ENCODE data around the gene FNIP2. TPM values are rescaled to one million over a fixed set of nuclear protein-coding genes. Genes with fewer than 3 reads are reported as not detected.

The FNIP2 gene
- total RNA-seq, 1 donor from 2014 or later, result 30.5 TPM

- DNase-seq (ENCODE audit: low read depth, low spot score), result no peak
- Mint-ChIP-seq H3K36me3 (ENCODE audit: low read depth) (peaks cover under 1% of the 10 kb centered on the region), H3K9me3 (no peaks in the 10 kb centered on the region), H3K4me1 (peaks cover 20% of the 10 kb centered on the region), H3K27me3 (ENCODE audit: low read depth) (peaks cover 29% of the 10 kb centered on the region), H3K27ac (ENCODE audit: unreplicated experiment) (no peak overlapping the region), H3K4me3 (peak overlapping the region; percentile 36)
- no peak for TF ChIP-seq CTCF (conservative IDR thresholded peaks at IDR 0.05)
Measured at GRCh38 chr4:158726633-158727032, 42.2 kb upstream of the FNIP2 start.

- Mint-ChIP-seq H3K27me3 (ENCODE audit: low read depth) (peaks cover 35% of the 10 kb centered on the region), H3K4me1 (peaks cover 11% of the 10 kb centered on the region), H3K9me3 (no peaks in the 10 kb centered on the region), H3K4me3 (no peak overlapping the region), H3K36me3 (ENCODE audit: low read depth) (no peaks in the 10 kb centered on the region), H3K27ac (ENCODE audit: unreplicated experiment) (no peak overlapping the region)
- TF ChIP-seq CTCF (conservative IDR thresholded peaks at IDR 0.05), result no peak
- no peak for DNase-seq (ENCODE audit: low read depth, low spot score)
Measured at GRCh38 chr4:158728236-158728635, 40.6 kb upstream of the FNIP2 start.

GRCh38 chr4:158729716-158730559, 38.9 kb upstream of the FNIP2 start:
- H3K36me3 Mint-ChIP-seq (ENCODE audit: low read depth), result no peaks in the 10 kb centered on the region
- H3K27me3 Mint-ChIP-seq (ENCODE audit: low read depth), result peaks cover 35% of the 10 kb centered on the region
- H3K4me1 Mint-ChIP-seq, result peaks cover 6% of the 10 kb centered on the region
- H3K9me3 Mint-ChIP-seq, result no peaks in the 10 kb centered on the region
- peak; percentile 39 for DNase-seq (ENCODE audit: low read depth, low spot score)
- no peak overlapping the region for H3K27ac Mint-ChIP-seq (ENCODE audit: unreplicated experiment)
- TF ChIP-seq CTCF (conservative IDR thresholded peaks at IDR 0.05), result peak; percentile 79
- H3K4me3 Mint-ChIP-seq, result no peak overlapping the region

- no peaks in the 10 kb centered on the region for H3K9me3 Mint-ChIP-seq
- H3K36me3 Mint-ChIP-seq (ENCODE audit: low read depth), result no peaks in the 10 kb centered on the region
- TF ChIP-seq CTCF (conservative IDR thresholded peaks at IDR 0.05), result no peak
- H3K27me3 Mint-ChIP-seq (ENCODE audit: low read depth), result no peaks in the 10 kb centered on the region
- no peak overlapping the region for H3K27ac Mint-ChIP-seq (ENCODE audit: unreplicated experiment)
- H3K4me1 Mint-ChIP-seq, result no peaks in the 10 kb centered on the region
- no peak overlapping the region for H3K4me3 Mint-ChIP-seq
- no peak for DNase-seq (ENCODE audit: low read depth, low spot score)
Measured at GRCh38 chr4:158738866-158739265, 30.0 kb upstream of the FNIP2 start.

GRCh38 chr4:158739600-158739999, 29.2 kb upstream of the FNIP2 start:
- H3K9me3 Mint-ChIP-seq, result no peaks in the 10 kb centered on the region
- no peaks in the 10 kb centered on the region for H3K4me1 Mint-ChIP-seq
- H3K36me3 Mint-ChIP-seq (ENCODE audit: low read depth), result no peaks in the 10 kb centered on the region
- TF ChIP-seq CTCF (conservative IDR thresholded peaks at IDR 0.05), result no peak
- H3K27me3 Mint-ChIP-seq (ENCODE audit: low read depth), result no peaks in the 10 kb centered on the region
- DNase-seq (ENCODE audit: low read depth, low spot score), result no peak
- H3K27ac Mint-ChIP-seq (ENCODE audit: unreplicated experiment), result no peak overlapping the region
- H3K4me3 Mint-ChIP-seq, result no peak overlapping the region
